Stimulated activated CD4-positive, alpha-beta T cell treated with anti-CD3 and anti-CD28 coated beads, Interleukin-2, amount 100 ng/mL, for 4 hours (primary cell): ENCODE measurements around the gene CYB5B.

Source experiments
- DNase-seq: peaks from one replicate; pipeline ENCODE4 v3.0.0-alpha.2; 2020; ENCODE audit warnings: low read depth

CYB5B gene

DNA sequence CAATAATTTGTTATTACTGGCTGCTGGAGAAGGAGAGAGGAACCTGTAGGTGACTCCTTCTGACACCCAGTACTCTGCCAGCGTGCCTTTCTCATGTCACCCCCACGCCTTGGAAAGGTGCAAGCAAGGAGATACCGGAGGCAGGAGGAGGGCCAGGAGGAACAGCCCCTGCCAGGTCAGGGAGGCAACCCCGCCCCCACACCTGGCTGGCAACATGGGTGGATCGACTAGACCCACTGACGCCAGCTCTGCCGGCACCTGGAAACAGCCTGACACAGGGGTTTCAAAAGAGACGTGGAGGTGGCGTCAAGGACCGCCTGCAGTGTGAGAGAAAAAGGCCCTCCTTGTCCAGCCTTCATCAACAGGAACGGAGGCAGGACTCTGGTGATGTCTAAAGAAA, 62.3 kb downstream of the CYB5B start:
- DNase-seq, result no peak

DNA sequence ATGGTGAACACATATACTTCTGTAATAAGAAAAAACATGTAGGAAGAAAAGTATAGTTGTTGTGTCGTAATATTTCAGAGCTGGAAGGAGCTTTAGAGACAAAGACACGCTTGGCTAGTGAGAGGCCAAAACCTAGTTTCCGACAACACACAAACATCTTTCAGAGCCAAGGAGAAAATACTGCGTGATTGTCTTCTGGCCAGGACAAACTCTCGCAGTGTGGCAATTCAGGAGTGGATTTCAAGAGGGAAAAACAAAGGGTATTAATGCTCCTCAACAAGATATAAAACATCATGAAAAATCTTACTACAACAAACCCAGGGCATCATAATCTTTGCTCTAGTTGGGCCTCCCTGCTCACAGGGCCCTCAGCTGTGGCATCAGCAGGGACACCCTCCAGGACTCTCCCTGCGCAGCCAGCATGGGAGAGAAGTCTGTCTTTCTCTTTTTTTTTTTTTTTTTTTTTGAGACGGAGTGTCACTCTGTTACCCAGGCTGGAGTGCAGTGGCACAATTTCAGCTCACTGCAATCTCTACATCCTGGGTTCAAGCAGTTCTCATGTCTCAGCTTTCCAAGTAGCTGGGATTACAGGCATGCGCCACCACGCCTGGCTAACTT, 66.4 kb downstream of the CYB5B start:
- DNase-seq, result no peak

DNA sequence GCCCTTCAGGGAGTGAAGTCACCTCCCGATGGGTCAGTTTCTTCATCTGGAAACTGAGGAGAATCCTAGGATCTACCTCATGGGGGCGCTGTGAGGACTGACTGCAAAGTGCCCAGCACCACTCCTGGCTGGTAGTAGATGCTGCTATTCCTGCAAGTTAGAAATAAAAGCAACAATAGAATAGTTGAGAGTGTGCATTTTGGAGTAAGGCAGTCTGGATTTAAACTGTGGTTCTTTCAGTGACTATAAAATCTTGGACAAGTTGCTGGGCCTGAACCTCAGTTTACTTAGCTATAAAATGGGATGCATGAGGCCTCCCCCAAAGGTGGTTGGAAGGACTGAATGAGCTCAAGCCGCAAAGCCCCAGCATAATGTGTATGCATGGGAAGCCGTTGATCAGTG, 70.6 kb downstream of the CYB5B start:
- DNase-seq, result peak; percentile 12

DNA sequence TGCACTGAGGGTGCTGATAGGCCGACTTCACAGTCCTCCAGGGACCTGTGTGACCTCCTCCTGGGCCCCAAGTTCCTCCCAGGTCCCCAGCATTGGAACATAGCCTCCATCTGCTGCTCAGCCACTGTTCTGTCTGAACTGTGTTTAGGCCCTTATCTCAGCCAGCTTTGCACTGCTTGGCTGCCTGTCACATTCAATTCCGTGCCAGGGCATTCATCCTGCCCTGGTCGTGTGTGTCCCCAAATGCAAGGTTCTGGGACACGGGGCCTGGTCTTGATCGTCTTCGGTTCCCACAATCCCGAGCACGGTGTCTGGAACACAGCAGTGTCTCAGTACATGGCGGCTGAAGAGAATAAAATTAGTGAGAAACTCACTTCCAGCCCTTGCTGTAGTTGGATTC, 71.4 kb downstream of the CYB5B start:
- no peak for DNase-seq

DNA sequence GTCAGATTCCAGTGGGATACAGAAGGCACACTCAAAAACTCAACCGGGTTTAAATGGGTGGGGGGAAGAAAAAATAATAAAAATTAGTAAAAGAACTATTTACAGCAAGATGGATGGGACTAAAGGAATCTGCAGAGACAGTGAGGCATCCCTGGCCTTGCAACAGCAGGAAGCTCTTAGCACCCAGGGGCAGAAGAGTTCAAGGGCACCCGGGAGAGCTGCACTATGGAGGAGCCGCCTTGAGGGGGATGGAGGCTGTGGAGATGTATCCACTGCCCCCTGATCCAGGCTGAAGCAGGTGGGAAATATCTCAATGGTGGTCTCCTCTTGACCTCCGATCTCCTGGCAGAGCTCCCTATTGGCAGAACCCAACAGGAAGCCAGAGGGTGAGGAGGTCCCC, 72.0 kb downstream of the CYB5B start:
- DNase-seq, result no peak

DNA sequence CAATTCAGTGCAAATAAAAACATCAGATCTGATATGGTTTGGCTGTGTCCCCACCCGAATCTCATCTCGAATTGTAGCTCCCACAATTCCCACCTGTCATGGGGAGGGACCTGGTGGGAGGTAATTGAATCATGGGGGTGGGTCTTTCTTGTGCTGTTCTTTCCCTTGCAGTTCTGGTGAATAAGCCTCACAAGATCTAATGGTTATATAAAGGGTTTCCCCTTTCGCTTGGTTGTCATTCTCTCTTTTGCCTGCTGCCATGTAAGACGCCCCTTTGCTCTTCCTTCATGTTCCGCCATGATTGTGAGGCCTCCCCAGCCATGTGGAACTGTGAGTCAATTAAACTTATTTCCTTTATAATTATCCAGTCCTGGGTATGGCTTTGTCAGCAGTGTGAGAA, 72.5 kb downstream of the CYB5B start:
- no peak for DNase-seq

DNA sequence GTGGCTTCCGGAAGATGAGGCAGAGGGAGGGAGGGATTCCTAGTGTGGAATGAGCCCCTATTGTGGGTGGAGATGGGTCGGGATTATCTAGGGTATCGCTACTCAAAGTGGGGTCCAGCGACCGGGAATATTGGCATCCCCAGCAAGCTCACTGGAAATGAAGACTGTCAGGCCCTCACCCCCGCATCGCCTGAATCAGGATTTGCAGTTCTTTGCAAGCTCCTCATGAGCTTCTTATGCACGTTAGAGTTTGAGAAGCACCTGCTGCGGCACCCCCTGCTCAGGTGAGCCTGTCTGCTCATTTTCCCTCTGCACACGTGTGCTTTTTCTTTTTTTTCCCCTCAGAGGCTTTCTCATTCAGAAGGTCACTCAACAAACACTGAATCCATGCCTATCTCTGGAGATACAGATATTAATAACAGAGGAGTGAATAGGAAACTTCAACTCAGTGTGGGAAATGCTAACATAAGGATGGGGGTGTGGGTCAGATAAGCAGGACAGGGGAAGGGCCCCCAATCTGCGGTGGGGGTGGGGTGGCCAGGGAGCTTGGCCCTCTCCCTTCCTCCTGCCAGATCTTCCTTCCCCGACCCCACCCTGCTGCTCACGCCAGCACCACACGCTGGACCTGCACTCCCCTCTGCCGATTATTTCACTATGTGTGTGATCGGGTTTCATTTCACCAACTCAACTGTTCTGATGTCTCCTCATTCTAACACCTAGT, 73.6 kb downstream of the CYB5B start:
- DNase-seq, result no peak

DNA sequence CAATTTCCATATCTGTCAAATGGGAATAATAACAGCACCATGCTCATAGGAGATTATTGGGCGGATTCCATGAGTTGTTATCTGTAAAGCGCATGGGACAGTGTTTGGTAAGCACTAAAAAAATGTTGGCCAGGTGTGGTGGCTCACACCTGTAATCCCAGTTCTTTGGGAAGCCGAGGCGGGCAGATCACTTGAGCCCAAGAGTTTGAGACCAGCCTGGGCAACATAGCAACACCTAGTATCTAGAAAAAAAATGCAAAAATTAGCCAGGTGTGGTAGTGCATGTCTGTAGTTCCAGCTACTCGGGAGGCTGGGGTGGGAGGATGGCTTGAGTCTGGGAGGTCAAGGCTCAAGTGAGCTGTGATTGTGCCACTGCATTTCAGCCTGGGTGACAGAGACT, 74.5 kb downstream of the CYB5B start:
- no peak for DNase-seq

DNA sequence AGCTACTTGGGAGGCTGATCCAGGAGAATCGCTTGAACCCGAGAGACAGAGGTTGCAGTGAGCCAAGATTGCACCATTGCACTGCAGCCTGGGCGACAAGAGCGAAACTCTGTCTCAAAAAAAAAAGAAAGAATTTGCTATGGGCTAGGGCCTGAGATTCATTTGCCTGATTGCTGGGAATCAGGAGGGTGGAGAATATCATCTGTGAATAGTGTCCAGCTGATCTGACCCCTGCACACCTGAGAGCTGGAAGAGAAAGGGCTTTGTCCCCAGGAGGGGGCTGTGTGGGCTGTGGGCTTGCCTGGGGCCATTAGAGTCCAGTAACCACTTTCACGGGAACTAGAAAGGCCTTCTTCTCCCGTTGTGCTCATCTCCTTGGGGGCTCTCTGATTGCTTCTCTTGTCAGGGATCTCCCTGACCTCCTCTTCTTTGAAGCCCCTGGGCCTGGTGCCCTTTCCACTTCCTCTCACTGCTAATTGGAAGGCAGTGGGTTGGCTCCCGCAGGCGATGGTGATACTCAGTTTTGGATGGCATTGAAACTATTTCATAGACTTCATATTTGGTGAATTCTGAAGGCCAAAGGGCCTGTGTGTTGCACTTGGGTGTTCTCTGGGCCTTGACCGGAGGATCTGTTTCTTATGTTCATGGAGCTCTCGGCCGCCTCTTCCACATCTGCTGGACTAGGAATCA, 75.3 kb downstream of the CYB5B start:
- no peak for DNase-seq

DNA sequence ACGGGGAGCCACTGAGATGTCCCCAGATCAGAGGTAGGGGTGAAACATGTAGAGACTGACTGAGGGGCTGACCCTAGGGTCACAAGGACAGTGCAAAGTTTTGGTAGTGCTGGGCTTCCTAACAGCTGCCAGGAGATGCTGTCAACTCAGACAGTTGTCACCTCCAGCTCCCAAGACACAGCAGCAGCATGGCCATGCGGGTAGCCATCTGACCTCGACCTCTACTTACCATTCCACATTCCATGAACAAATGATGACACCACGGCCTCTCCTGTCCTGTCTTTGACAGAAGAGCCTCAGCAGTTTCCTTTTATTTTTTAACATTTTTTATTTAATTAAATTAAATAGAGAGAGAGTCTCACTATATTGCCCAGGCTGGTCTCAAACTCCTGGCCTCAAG, 76.1 kb downstream of the CYB5B start:
- DNase-seq, result no peak

DNA sequence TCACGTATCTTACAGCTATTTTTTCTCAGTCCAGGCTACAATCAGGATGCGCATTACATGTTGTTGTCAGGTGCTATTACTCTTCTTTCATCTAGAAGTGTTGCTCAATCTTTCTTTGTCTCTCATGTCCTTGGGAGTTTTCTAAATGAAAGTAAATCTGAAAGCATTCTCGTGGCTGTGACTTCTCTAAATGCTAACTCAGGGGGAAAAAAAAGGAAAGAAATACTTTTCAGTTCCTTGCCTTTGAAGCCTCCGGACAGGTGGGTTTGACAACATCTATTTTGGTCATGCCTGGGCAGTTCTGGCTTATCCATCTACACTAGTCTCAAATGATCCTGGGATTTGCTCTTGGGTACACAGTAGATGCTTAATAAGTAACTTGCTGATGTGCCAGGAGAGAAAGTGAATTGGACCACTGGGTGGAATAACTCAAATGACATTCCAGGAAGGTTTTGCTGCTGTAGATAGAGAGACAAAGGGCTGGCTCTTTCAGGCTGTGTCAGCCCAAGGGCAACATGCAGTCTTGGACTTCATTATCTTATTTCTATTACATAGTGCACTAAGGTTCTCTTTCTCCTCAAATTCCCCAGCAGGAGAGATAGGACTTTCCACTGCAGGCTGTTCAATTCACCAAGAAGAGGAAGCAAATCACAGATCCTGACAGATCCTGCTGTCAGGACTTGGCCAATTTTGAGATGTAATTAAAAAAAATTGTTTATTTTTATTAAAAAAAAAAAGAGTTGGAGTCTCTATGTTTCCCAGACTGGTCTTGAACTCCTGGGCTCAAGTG, 77.7 kb downstream of the CYB5B start:
- no peak for DNase-seq

DNA sequence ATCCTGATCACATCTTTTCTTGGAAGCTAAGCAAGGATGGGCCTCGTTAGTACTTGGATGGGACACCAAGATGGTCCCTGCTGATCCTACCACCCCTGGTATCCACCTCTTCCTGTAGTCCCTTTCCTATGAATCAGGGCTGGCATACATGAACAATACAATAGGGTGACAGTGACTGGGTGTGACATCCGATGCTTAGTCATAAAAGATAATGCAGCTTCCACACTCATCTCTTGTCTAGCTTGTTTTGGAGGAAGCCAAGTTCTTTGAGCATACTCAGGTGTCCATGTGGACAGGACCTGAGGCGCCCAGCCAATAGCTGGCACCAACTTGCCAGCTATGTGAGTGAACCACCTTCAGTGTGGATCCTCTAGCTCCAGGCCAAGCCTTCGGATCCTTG, 78.8 kb downstream of the CYB5B start:
- DNase-seq, result no peak

DNA sequence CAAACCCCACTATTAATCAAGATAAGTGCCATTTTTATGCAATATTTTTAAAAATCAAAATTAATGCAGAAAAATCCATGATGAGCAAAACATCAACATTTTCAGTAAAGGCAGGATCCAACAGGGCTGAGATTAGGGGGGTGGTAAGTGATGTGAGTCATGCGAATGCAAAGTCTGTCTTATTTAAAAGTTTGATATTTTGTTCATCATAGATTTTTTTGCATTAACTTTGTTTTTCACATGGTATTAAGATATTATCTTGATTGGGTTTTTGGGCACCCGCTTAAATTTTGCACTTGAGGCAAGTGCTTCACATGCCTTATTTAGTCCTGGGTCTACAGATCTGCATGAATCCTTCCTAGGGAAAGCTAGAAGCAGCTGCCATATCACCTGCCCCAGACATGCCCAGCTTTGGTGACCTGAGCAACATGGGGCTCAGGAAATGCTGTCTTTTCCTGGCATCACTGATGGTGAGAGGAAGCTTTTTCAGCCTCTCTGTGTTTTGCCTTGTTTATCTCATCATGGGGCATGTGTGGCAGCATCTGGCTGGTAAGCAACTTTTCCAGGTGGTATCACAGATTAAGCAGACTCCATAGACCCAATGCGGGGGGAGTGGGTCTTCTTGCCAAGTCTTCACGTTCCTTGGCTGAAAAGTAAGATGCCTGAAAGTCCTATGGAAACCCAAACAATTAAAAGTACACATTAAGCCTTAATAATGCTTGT, 83.8 kb downstream of the CYB5B start:
- no peak for DNase-seq

DNA sequence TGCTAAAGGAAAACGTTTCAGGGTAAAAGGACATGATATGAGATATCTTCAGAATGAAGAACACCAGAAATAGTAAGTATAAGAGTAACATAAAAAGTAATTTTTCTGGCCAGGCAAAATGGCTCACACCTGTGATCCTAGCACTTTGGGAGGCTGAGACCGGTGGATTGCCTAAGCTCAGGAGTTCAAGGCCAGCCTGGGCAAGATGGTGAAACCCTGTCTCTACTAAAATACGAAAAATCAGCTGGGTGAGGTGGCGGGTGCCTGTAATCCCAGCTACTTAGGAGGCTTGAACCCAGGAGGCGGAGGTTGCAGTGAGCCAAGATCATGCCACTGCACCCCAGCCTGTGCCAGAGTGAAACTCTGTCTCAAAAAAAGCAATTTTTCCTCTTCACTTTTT, 84.7 kb downstream of the CYB5B start:
- no peak for DNase-seq

DNA sequence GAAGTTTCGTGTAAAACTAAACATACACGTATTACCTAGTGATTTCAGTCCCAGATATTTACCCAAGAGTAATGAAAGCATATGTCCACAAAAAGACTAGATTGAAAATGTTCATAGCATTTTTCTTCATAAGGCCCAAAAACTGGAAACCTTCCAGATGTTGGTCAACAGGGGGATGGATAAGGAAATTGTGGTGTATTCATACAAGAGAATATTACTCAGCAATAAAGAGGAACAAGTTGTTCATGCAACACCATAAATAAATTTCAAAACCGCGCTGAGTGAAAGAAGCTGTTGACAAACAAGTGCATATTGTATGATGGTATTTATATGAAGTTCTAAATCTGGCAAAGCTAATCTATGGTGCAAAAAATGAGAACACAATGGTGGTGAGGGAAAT, 87.2 kb downstream of the CYB5B start:
- no peak for DNase-seq

DNA sequence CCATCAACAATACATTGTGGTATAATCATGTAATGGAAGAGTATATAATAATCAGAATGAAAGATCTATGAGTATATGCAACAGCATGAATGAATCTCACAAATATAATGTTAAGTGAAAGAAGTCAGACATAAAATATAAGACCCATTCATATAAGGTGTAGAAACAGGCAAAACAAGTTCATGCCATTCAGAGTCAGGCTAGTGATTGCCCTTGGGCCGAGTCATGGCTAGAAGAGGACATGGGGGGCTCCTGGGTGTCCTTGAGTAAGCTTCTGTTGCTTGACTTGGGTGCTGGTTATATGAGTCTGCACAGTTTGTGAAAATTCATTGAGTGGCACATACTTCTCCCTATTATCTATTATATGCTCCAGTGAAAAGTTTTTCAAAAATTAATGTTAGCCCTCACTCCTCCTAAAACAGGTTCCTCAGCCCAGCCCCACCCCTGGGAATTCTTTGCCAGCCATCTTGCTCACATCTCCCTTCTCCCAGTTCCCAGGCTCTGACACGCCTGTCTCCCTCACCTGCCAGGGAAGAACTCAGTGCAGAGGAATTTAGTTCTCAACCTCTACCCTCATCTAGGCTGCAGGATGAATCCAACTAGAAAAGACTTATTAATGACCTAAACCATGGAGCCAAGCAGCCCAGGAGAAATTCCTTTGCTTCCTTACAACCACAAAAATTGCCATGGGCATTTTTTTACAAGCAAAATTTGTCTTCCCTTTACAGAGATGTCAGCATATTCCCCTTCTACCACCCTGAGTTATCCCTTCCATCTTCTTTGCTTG, 89.0 kb downstream of the CYB5B start:
- no peak for DNase-seq

DNA sequence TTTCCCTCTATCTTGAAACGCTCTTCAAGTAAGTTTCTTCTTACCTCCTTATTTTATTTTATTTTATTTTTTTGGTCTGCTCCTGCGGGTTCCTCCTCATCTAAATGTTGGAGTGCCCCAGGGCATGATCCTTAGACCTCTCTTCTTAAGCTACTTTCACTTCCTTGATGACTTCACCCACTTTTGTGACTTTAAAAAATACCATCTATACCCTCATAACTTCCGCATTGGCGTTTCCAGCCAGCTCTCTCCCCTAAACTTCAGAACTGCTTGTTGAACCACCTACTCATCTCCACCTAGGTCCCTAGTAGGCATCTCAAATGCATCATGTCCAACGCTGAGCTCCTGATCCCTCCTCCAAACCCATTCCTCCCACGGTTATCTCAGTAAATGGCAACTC, 89.9 kb downstream of the CYB5B start:
- DNase-seq, result no peak
